Measurements from ENCODE around the gene UBA1. TPM values are rescaled to one million over a fixed set of nuclear protein-coding genes. Genes with fewer than 3 reads are reported as not detected.
A peak's percentile ranks its signal among the peaks of the same experiment; 100 is the strongest.

UBA1 gene
- total and polyA plus RNA-seq, 10 of the 15 experiments (the other 5 are each of a cell fraction or from before 2014, with no cell fraction given) = 60.4 to 314 (median 216) TPM

GRCh38 chrX:47232803-47233332 lies 39.2 kb downstream of the UBA1 start, which contains the start of gene USP11 (continued):
- TF ChIP-seq SKIL (IDR thresholded peaks at IDR 0.05; ENCODE audit: low read depth, poor library complexity, severe bottlenecking) (no peak), MYB (IDR thresholded peaks at IDR 0.05; ENCODE audit: borderline replicate concordance, low read depth, low read length) (no peak), RAD51 (IDR thresholded peaks at IDR 0.05) (no peak), NFYB (IDR thresholded peaks at IDR 0.05; ENCODE audit: insufficient read depth, low read depth, low read length) (no peak), MTA2 (IDR thresholded peaks at IDR 0.05; ENCODE audit: low read depth) (no peak), BACH1 (IDR thresholded peaks at IDR 0.05; ENCODE audit: borderline replicate concordance) (peak; percentile 57), CUX1 (IDR thresholded peaks at IDR 0.05; ENCODE audit: insufficient replicate concordance, low read depth, low read length) (no peak), ATF7 (IDR thresholded peaks at IDR 0.05; ENCODE audit: low read depth) (no peak), TBL1XR1 (IDR thresholded peaks at IDR 0.05; ENCODE audit: low read depth, low read length) (no peak), ZNF24 (IDR thresholded peaks at IDR 0.05) (no peak), JUND (IDR thresholded peaks at IDR 0.05; ENCODE audit: low read depth, low read length) (no peak), KDM1A (IDR thresholded peaks at IDR 0.05; ENCODE audit: borderline replicate concordance) (no peak), SMAD1 (IDR thresholded peaks at IDR 0.05; ENCODE audit: low read depth, partially characterized antibody) (peak; percentile 59), RELA (IDR thresholded peaks at IDR 0.05; ENCODE audit: borderline replicate concordance, partially characterized antibody) (no peak), TCF12 (IDR thresholded peaks at IDR 0.05; ENCODE audit: low read depth, low read length) (no peak), EZH2 (IDR thresholded peaks at IDR 0.05; ENCODE audit: borderline replicate concordance, control insufficient read depth, low read depth, low read length) (no peak), IKZF2 (IDR thresholded peaks at IDR 0.05) (0 out of 4 replicates have a peak, but pooled peaks of 1 of the 2 experiments have one; percentile 5), SREBF1 (IDR thresholded peaks at IDR 0.05; ENCODE audit: low read length) (no peak), E4F1 (IDR thresholded peaks at IDR 0.05; ENCODE audit: borderline replicate concordance, partially characterized antibody) (peak; percentile 32), FOXK2 (IDR thresholded peaks at IDR 0.05) (no peak), SPI1 (IDR thresholded peaks at IDR 0.05; ENCODE audit: borderline replicate concordance, insufficient read depth, low read depth, low read length) (peak; percentile 21; the same call in 1 of the 2 replicates), PAX8 (IDR thresholded peaks at IDR 0.05) (no peak)

All from GM12878 (cell line).